HG02973 (cell line): ENCODE measurements around the gene RNF152.

Experiments
- ATAC-seq: cut with Tn5 transposase; IDR thresholded peaks from one replicate; pipeline ENCODE4 v1.9.1; 2021; ENCODE audit warnings: moderate library complexity; ENCODE audit not compliant: unreplicated experiment

Gene RNF152

GRCh38 chr18:61765097-61765496 lies 127.7 kb downstream of the RNF152 start:
- no peak for ATAC-seq

GRCh38 chr18:61764381-61764780 lies 128.4 kb downstream of the RNF152 start:
- ATAC-seq = no peak

- no peak for ATAC-seq
Observed at GRCh38 chr18:61761875-61762274, 130.9 kb downstream of the RNF152 start.
